SJSA1 (cell line): ENCODE data around the gene MRM2. TPM values are rescaled to one million over a fixed set of nuclear protein-coding genes. Genes with fewer than 3 reads are reported as not detected.
"Not testable (repeated sequence)": the region's sequence is repeated elsewhere in the genome, so short reads cannot be mapped to it uniquely, and the experiment has no call there.

Experiments used
- DNase-seq, 2 experiments: peaks; one replicate each; pipeline ENCODE4 v3.0.0-alpha.2; 2015 to 2020; ENCODE audit warnings: low spot score in 2 of 2, low read depth in 1 of 2
- H3K27ac ChIP-seq: fragments of 250-450 bp; sonication (Bioruptor Pico); 2 replicates; pipeline ENCODE4 v1.5.1; 2020; ENCODE audit warnings: mild to moderate bottlenecking, moderate library complexity
- H3K27me3 ChIP-seq: fragments of 250-450 bp; sonication (Bioruptor Pico); replicated peaks from 2 replicates; pipeline ENCODE4 v1.5.1; 2020; ENCODE audit warnings: mild to moderate bottlenecking, moderate library complexity
- H3K36me3 ChIP-seq: fragments of 250-450 bp; sonication (Bioruptor Pico); 2 replicates; pipeline ENCODE4 v1.5.1; 2020; ENCODE audit warnings: mild to moderate bottlenecking
- H3K4me1 ChIP-seq: fragments of 250-450 bp; sonication (Bioruptor Pico); replicated peaks from 2 replicates; pipeline ENCODE4 v1.6.1; 2021; ENCODE audit warnings: mild to moderate bottlenecking
- H3K4me3 ChIP-seq: fragments of 250-450 bp; sonication (Bioruptor Pico); 2 replicates; pipeline ENCODE4 v1.5.1; 2020; ENCODE audit warnings: mild to moderate bottlenecking
- H3K9me3 ChIP-seq: fragments of 250-450 bp; sonication (Bioruptor Pico); replicated peaks from 2 replicates; pipeline ENCODE4 v1.5.1; 2020; ENCODE audit warnings: mild to moderate bottlenecking
- total RNA-seq: library from RNA; depleted of rRNA; stranded (reverse); fragments of >200 nt; shearing (Covaris generic); gene quantifications from 2 replicates; pipeline ENCODE4 v1.2.3, GENCODE V29; 2014

Gene MRM2
- total RNA-seq, 1 experiment from 2014 or later: 31.6 TPM

DNA sequence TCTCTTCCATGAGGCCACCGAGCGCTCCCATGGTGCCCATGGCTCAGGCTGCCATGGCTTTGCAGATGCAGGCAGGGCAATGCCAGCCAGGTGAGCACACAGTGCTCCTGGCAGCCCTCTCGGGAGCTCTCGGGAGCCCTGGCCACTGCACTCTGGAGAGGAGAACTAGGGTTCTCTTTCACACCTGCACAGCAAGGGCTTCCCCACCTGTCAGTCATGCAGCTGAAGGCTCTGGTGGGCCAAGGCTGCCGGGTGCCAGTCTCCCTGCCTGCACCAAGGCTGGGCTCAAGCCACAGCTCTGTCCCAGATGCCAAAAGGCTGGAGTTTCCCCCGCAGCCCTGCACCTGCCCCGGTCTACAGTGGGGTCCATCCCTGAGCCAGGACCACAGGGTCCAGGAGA is 32.7 kb upstream of the MRM2 start:
- H3K4me3 ChIP-seq: no peak overlapping the region
- DNase-seq: no peak
- no peaks in the 10 kb centered on the region for H3K9me3 ChIP-seq
- peaks cover 31% of the 10 kb centered on the region for H3K36me3 ChIP-seq
- H3K27me3 ChIP-seq: no peaks in the 10 kb centered on the region
- H3K27ac ChIP-seq: no peak overlapping the region
- H3K4me1 ChIP-seq: peaks cover 3% of the 10 kb centered on the region

DNA sequence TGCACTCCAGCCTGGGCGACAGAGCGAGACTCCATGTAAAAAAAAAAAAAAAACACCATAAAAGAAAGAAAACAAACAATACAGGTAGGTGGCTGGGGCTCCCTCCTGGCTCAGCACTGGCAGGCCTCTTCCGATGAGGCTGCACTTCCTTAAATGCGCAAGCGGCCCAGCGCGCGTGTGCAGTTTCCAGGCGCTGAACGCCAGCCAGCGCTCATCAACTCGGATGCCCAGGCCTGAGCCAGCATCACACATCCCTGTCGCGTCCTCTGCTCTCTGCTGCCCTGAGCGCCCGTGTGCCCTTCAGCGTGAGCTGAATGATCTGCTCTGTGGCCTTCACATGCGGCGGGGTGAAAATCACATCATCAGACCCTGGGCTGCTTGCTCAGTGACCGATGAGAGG is 31.9 kb upstream of the MRM2 start:
- DNase-seq: no peak
- Histone ChIP-seq H3K27me3 (no peaks in the 10 kb centered on the region), H3K4me1 (peaks cover 6% of the 10 kb centered on the region)

GRCh38 chr7:2272031-2272430 is 30.0 kb upstream of the MRM2 start:
- Histone ChIP-seq H3K4me1 (peaks cover 6% of the 10 kb centered on the region), H3K27ac (no peak overlapping the region), H3K36me3 (peaks cover 28% of the 10 kb centered on the region), H3K9me3 (no peaks in the 10 kb centered on the region), H3K27me3 (no peaks in the 10 kb centered on the region), H3K4me3 (no peak overlapping the region)
- DNase-seq: no peak

More for the DNA sequence above, 31.9 kb upstream of the MRM2 start:
- Histone ChIP-seq H3K36me3 (peaks cover 31% of the 10 kb centered on the region), H3K9me3 (no peaks in the 10 kb centered on the region), H3K4me3 (no peak overlapping the region), H3K27ac (no peak overlapping the region)

- Histone ChIP-seq H3K27me3 (no peaks in the 10 kb centered on the region), H3K4me3 (no peak overlapping the region), H3K4me1 (peaks cover 12% of the 10 kb centered on the region), H3K27ac (no peak overlapping the region), H3K36me3 (peaks cover 28% of the 10 kb centered on the region), H3K9me3 (no peaks in the 10 kb centered on the region)
- DNase-seq: no peak
Measured at GRCh38 chr7:2271273-2272026, 29.4 kb upstream of the MRM2 start.

GRCh38 chr7:2270495-2270894 is 28.5 kb upstream of the MRM2 start:
- Histone ChIP-seq H3K27ac (no peak overlapping the region), H3K4me3 (no peak overlapping the region), H3K27me3 (no peaks in the 10 kb centered on the region), H3K36me3 (peaks cover 26% of the 10 kb centered on the region), H3K4me1 (peaks cover 22% of the 10 kb centered on the region), H3K9me3 (no peaks in the 10 kb centered on the region)
- DNase-seq: no peak

DNA sequence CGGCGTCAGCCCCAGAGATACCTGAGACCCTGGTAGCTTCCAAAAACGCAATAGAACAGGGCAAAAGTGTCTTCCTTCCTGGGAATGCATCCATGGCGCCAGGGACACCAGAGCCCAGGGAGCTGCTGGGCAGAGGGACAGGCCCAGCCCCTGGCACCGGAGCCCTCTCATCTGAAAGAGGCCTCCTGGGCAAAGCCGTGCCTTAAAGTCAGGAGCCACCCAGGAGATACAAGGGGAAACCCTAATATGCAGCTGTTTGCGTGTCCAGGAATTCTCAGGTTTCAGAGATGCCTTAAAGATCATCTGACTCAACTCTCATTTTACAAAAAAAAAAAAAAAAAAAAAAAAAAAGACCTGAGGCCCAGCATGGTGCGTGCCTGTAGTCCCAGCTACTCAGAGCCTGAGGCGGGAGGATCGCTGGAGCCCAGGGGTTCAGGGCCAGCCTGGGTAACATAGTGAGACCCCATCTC is 28.0 kb upstream of the MRM2 start:
- peaks cover 24% of the 10 kb centered on the region for H3K4me1 ChIP-seq
- DNase-seq: no peak
- no peaks in the 10 kb centered on the region for H3K27me3 ChIP-seq
- H3K27ac ChIP-seq: no peak overlapping the region
- peaks cover 29% of the 10 kb centered on the region for H3K36me3 ChIP-seq
- H3K4me3 ChIP-seq: no peak overlapping the region
- H3K9me3 ChIP-seq: no peaks in the 10 kb centered on the region

- H3K27me3 ChIP-seq, H3K9me3 ChIP-seq, H3K27ac ChIP-seq, DNase-seq, H3K4me3 ChIP-seq: not testable (repeated sequence)
- Histone ChIP-seq H3K4me1 (peaks cover 24% of the 10 kb centered on the region), H3K36me3 (peaks cover 32% of the 10 kb centered on the region)
Measured at GRCh38 chr7:2269089-2269990, 27.3 kb upstream of the MRM2 start.

DNA sequence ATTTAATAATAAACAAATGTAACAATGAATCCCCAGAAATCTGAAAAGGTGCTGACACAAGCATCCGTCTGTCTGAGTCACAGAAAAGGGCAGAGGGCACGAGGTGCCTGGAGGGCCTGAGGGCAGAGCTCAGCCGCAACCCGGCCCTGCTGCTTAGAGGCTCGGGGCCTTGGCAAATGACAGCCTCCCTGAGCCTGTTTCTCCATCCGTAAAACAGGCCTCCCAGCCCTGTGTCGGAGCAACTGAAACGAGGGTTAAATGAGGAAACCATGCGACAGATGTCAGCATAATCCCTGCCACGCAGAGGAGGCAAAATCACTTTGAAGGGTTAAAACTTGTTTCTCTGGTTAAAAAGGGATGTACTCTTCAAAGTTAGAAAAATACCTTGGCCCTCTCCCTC is 24.9 kb upstream of the MRM2 start:
- no peaks in the 10 kb centered on the region for H3K9me3 ChIP-seq
- H3K4me3 ChIP-seq: no peak overlapping the region
- peaks cover 24% of the 10 kb centered on the region for H3K4me1 ChIP-seq
- H3K27ac ChIP-seq: no peak overlapping the region; the same call in 1 of the 2 replicates
- peaks cover 42% of the 10 kb centered on the region for H3K36me3 ChIP-seq
- no peaks in the 10 kb centered on the region for H3K27me3 ChIP-seq
- DNase-seq: peak; percentile 77 to 78

GRCh38 chr7:2264158-2264557 is 22.2 kb upstream of the MRM2 start:
- Histone ChIP-seq H3K4me1 (peaks cover 19% of the 10 kb centered on the region), H3K27ac (no peak overlapping the region), H3K4me3 (no peak overlapping the region), H3K9me3 (no peaks in the 10 kb centered on the region), H3K36me3 (peaks cover 32% of the 10 kb centered on the region), H3K27me3 (no peaks in the 10 kb centered on the region)
- no peak for DNase-seq

DNA sequence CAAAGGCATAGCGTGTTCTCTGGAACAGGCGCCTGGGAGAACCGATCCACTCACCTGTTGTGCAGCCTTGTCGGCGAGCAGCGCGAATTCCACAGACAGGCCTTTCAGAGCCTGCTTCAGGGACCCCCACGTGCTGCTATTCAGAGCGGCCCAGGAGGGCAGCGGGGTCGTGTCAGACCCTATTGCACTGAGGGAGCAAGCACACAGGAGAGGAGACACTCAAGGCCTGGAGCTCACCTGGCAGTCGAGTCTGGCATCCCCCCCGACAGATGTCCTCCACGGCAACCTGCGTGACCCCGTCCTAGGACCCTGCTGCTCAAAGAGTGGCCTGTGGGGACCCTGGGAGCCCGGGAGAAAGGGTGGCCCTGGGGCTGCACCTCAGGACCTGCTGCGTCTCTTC is 21.2 kb upstream of the MRM2 start:
- DNase-seq: no peak
- peaks cover 35% of the 10 kb centered on the region for H3K36me3 ChIP-seq
- H3K9me3 ChIP-seq: no peaks in the 10 kb centered on the region
- peaks cover 19% of the 10 kb centered on the region for H3K4me1 ChIP-seq
- no peaks in the 10 kb centered on the region for H3K27me3 ChIP-seq
- H3K27ac ChIP-seq: no peak overlapping the region
- H3K4me3 ChIP-seq: no peak overlapping the region

GRCh38 chr7:2261611-2262010 is 19.6 kb upstream of the MRM2 start:
- Histone ChIP-seq H3K4me1 (peaks cover 14% of the 10 kb centered on the region), H3K4me3 (no peak overlapping the region), H3K27ac (no peak overlapping the region), H3K36me3 (peaks cover 45% of the 10 kb centered on the region), H3K9me3 (no peaks in the 10 kb centered on the region), H3K27me3 (no peaks in the 10 kb centered on the region)
- DNase-seq: no peak

- peaks cover 52% of the 10 kb centered on the region for H3K36me3 ChIP-seq
- no peaks in the 10 kb centered on the region for H3K27me3 ChIP-seq
- H3K4me1 ChIP-seq: peaks cover 6% of the 10 kb centered on the region
- H3K4me3 ChIP-seq: no peak overlapping the region
- no peak for DNase-seq
- no peaks in the 10 kb centered on the region for H3K9me3 ChIP-seq
- H3K27ac ChIP-seq: no peak overlapping the region
Measured at GRCh38 chr7:2260820-2261219, 18.8 kb upstream of the MRM2 start.

GRCh38 chr7:2259480-2259879 is 17.5 kb upstream of the MRM2 start:
- Histone ChIP-seq H3K9me3 (no peaks in the 10 kb centered on the region), H3K27ac (no peak overlapping the region), H3K27me3 (no peaks in the 10 kb centered on the region), H3K36me3 (peaks cover 52% of the 10 kb centered on the region), H3K4me1 (no peaks in the 10 kb centered on the region), H3K4me3 (no peak overlapping the region)
- DNase-seq: no peak
